A673 (cell line): ENCODE data around the gene GCN1. TPM values are rescaled to one million over a fixed set of nuclear protein-coding genes. Genes with fewer than 3 reads are reported as not detected.

Source experiments
- BruUV-seq: library from RNA; stranded (reverse); fragments of 400-500 nt; replicated peaks from 2 replicates; lab custom pipeline; 2021; lab: Mats Ljungman, UMichigan
- CTCF ChIA-PET: fragments of 300-600 bp; sonication (Branson Sonifier 250); formaldehyde crosslinking; loops from one replicate; lab custom pipeline; 2022; ENCODE audit warnings: antibody characterized with exemption; lab: Charles Lee
- POLR2A ChIA-PET: fragments of 300-600 bp; sonication (Branson Sonifier 250); formaldehyde crosslinking; loops from one replicate; lab custom pipeline; 2022; ENCODE audit warnings: antibody characterized with exemption; ENCODE audit not compliant: low non-redundant PET; lab: Charles Lee
- DNase-seq: peaks from one replicate; pipeline ENCODE4 v3.0.0-alpha.2; 2015; ENCODE audit warnings: low spot score
- H3K27ac ChIP-seq: fragments of 200-600 bp; sonication (generic); 2 replicates; pipeline ENCODE4 v1.5.1; 2016; ENCODE audit warnings: mixed run types, low read depth, mild to moderate bottlenecking, mixed read lengths, antibody characterized with exemption, low read length; ENCODE audit not compliant: poor library complexity, severe bottlenecking
- H3K27me3 ChIP-seq: fragments of 200-600 bp; sonication (generic); replicated peaks from 2 replicates; pipeline ENCODE4 v1.6.1; 2017; ENCODE audit warnings: mixed run types, low read depth, mild to moderate bottlenecking, mixed read lengths, antibody characterized with exemption, low read length; ENCODE audit not compliant: insufficient read depth, poor library complexity
- H3K36me3 ChIP-seq: fragments of 200-600 bp; sonication (generic); 2 replicates; pipeline ENCODE4 v1.6.1; 2016; ENCODE audit warnings: mixed run types, mild to moderate bottlenecking, mixed read lengths, antibody characterized with exemption, low read length; ENCODE audit not compliant: insufficient read depth, poor library complexity, severe bottlenecking
- H3K4me1 ChIP-seq: fragments of 200-600 bp; sonication (generic); 2 replicates; pipeline ENCODE4 v1.6.1; 2017; ENCODE audit warnings: mixed run types, mild to moderate bottlenecking, mixed read lengths, antibody characterized with exemption, low read length; ENCODE audit not compliant: insufficient read depth, poor library complexity, severe bottlenecking
- H3K4me3 ChIP-seq: fragments of 200-600 bp; sonication (generic); 2 replicates; pipeline ENCODE4 v1.5.1; 2016; ENCODE audit warnings: low read depth, mixed run types, mild to moderate bottlenecking, mixed read lengths, low read length; ENCODE audit not compliant: poor library complexity, severe bottlenecking
- H3K9me3 ChIP-seq: fragments of 200-600 bp; sonication (generic); 2 replicates; pipeline ENCODE4 v1.6.1; 2016; ENCODE audit warnings: mixed run types, low read depth, mild to moderate bottlenecking, mixed read lengths, antibody characterized with exemption, low read length; ENCODE audit not compliant: poor library complexity, severe bottlenecking
- EZH2 ChIP-seq: fragments of 200-600 bp; sonication (generic); IDR thresholded peaks from 2 replicates; pipeline ENCODE4 v1.6.1; 2017; ENCODE audit warnings: borderline replicate concordance, low read depth, mild to moderate bottlenecking, mixed read lengths, antibody characterized with exemption, low read length; ENCODE audit not compliant: poor library complexity, severe bottlenecking
- intact Hi-C: fragments of 100-400 bp; cut with micrococcal nuclease; formaldehyde crosslinking; loops from one replicate; pipeline ENCODE4 v1.10.0; 2022; ENCODE audit not compliant: unreplicated experiment
- total RNA-seq: library from RNA; stranded (reverse); gene quantifications from 2 replicates; pipeline ENCODE4 v1.2.3, GENCODE V29; 2021
- TF ChIP-seq, protein P1 (sequence below): fragments of 300-800, 200-600 bp; sonication (generic); conservative IDR thresholded peaks from 2 replicates; pipeline ENCODE4 v1.5.1; 2017; ENCODE audit warnings: low read depth, mild to moderate bottlenecking, antibody characterized with exemption, low read length, moderate library complexity, mixed read lengths

The GCN1 gene
- total RNA-seq, 1 experiment from 2014 or later = 129 TPM

DNA sequence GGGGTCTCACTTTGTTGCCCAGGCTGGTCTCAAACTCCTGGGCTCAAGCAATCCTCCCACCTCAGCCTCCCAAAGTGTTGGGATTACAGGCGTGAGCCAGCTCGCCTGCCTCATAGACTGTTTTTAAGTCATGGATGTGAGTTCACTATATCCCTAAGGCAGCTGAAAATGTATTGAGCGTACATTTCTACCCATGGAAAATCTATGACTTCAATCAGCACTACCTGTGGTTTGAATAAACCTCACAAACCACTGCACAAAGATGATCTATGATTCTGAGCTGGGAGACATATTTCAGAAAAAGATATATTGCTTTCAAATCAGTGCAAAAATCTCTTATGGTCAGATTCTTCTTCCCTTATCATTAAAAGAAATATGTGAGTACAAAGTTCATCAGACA lies 22.5 kb downstream of the GCN1 start:
- no peak for DNase-seq
- H3K27me3 ChIP-seq = no peaks in the 10 kb centered on the region
- no peak for TF ChIP-seq EZH2
- TF ChIP-seq, protein P1, sequence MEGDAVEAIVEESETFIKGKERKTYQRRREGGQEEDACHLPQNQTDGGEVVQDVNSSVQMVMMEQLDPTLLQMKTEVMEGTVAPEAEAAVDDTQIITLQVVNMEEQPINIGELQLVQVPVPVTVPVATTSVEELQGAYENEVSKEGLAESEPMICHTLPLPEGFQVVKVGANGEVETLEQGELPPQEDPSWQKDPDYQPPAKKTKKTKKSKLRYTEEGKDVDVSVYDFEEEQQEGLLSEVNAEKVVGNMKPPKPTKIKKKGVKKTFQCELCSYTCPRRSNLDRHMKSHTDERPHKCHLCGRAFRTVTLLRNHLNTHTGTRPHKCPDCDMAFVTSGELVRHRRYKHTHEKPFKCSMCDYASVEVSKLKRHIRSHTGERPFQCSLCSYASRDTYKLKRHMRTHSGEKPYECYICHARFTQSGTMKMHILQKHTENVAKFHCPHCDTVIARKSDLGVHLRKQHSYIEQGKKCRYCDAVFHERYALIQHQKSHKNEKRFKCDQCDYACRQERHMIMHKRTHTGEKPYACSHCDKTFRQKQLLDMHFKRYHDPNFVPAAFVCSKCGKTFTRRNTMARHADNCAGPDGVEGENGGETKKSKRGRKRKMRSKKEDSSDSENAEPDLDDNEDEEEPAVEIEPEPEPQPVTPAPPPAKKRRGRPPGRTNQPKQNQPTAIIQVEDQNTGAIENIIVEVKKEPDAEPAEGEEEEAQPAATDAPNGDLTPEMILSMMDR = no peak
- H3K4me3 ChIP-seq = no peak overlapping the region
- intact Hi-C loops = no loop called here
- CTCF ChIA-PET = no interaction called here
- peaks cover 16% of the 10 kb centered on the region for H3K4me1 ChIP-seq
- H3K27ac ChIP-seq = no peak overlapping the region
- BruUV-seq = no TSS peak
- POLR2A ChIA-PET = no interaction called here
- H3K36me3 ChIP-seq = peaks cover 78% of the 10 kb centered on the region
- H3K9me3 ChIP-seq = no peaks in the 10 kb centered on the region

DNA sequence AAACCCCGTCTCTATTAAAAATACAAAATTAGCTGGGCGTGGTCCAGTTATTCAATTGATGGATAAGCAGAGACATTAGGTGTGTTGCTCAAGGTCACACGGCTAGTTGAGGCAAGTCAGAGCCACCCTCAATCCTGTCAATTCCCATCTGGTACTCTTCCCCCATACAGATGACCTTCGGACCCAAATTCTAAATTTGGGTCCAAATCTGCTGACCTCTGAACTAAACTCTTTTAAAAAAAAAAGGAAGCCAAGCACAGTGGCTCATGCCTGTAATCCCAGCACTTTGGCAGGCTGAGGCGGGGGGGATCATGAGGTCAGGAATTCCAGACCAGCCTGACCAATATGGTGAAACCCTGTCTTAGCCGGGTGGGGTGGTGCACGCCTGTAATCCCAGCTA lies 23.9 kb downstream of the GCN1 start:
- peaks cover 74% of the 10 kb centered on the region for H3K36me3 ChIP-seq

GRCh38 chr12:120169946-120170345 lies 24.6 kb downstream of the GCN1 start:
- H3K4me1 ChIP-seq = peaks cover 16% of the 10 kb centered on the region
- CTCF ChIA-PET = no interaction called here
- DNase-seq = no peak
- peaks cover 70% of the 10 kb centered on the region for H3K36me3 ChIP-seq
- POLR2A ChIA-PET = no interaction called here
- H3K27ac ChIP-seq = no peak overlapping the region
- no peak overlapping the region for H3K4me3 ChIP-seq
- no peaks in the 10 kb centered on the region for H3K9me3 ChIP-seq
- BruUV-seq = no TSS peak
- TF ChIP-seq, protein P1 = no peak
- no peak for TF ChIP-seq EZH2
- H3K27me3 ChIP-seq = no peaks in the 10 kb centered on the region
- intact Hi-C loops = no loop called here

More for the DNA sequence above, 23.9 kb downstream of the GCN1 start:
- CTCF ChIA-PET = no interaction called here
- no peak overlapping the region for H3K4me3 ChIP-seq
- no peak for TF ChIP-seq EZH2
- TF ChIP-seq, protein P1 = no peak
- intact Hi-C loops = no loop called here
- no peaks in the 10 kb centered on the region for H3K27me3 ChIP-seq
- no peak overlapping the region for H3K27ac ChIP-seq
- no TSS peak for BruUV-seq
- POLR2A ChIA-PET = no interaction called here
- DNase-seq = no peak
- H3K4me1 ChIP-seq = peaks cover 16% of the 10 kb centered on the region
- H3K9me3 ChIP-seq = no peaks in the 10 kb centered on the region
